ENCODE results near the gene FUZ.

DNA sequence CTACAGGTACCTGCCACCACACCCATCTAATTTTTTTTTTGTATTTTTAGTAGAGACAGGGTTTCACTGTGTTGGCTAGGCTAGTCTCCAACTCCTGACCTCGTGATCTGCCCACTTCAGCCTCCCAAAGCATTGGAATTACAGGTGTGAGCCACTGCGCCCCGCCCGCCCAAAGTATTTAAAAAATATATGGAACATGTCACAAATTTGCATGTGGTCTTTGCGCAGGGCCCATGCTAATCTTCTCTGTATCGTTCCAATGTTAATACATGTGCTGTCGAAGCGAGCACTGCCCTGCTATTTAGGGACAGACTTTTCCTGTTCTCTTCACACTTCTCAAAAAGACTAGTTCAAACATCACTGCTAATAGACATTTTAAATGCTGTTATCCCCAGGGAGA, 48.8 kb downstream of the FUZ start:
- TF ChIP-seq EZH2phosphoT487 (IDR thresholded peaks at IDR 0.05; ENCODE audit: insufficient read depth, low read depth) (no peak), EZH2 (IDR thresholded peaks at IDR 0.05; ENCODE audit: insufficient read depth, poor library complexity, severe bottlenecking) (no peak)

Data from GM23248 (cell line).